Activated CD4-positive, alpha-beta T cell treated with anti-CD3 and anti-CD28 coated beads, Interleukin-2, amount 50 U/mL, for 24 hours (primary cell): Measurements from ENCODE around the gene FAM241A.
"Not testable (repeated sequence)": the region's sequence is repeated elsewhere in the genome, so short reads cannot be mapped to it uniquely, and the experiment has no call there.

Experiments used
- DNase-seq, 2 donors: peaks; one replicate each; pipeline ENCODE4 v3.0.0-alpha.2; 2020; ENCODE audit warnings: low read depth in 1 of 2, low spot score in 1 of 2

FAM241A gene

DNA sequence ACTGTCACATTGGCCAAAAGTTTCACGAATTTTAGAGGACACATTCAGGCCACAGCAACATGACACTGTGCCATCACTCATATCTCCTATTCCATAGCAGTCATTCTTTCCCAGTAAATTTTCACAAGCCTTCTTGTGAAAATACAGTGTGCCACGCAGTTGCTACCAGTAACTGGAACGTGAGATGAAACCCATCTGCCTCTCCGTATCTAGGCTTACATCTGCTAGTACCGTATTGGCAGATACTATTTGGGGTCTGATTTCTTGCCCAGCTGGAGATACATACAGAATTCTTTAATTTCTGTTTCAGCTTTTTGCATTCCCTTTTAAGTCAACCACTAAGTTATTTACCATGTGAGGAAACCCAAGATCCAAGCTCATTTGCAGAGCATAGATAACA, 8.7 kb upstream of the FAM241A start:
- no peak for DNase-seq

DNA sequence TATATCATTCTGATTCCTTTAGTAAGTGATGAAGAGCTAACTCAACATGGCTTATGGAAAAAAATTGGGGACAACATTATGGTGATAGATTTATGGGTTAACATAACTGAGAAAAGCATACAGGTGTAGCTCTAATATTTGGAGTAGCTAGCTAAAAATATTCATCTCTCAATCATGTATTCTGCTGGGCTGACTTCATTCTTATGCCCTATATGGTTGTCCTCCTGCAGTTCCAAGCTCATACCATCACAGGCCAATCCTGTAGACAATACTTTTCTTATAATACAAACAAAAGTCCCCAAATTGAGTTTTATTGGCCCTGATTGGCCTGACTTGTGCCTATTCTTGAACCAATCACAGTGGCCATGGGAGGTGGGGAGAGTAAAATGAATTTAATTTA, 6.7 kb upstream of the FAM241A start:
- DNase-seq, result no peak

DNA sequence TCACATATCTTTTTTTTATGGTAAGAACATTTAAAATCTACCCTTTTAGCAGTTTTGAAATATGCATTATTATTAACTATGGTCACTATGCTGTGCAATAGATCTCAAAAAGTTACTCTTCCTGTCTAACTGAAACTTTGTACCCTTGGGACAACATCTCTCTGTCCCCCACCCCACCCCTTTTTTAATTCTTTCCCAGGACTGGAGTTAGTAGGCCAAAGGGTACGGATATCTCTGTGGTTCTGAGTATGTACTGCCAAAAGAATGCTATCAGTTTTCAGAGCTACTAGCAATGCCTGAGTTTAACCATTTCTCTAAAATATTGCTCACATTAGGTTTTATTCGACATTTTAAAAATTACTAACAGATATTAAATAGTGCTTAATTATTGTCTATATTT, 4.7 kb upstream of the FAM241A start:
- DNase-seq, result no peak

DNA sequence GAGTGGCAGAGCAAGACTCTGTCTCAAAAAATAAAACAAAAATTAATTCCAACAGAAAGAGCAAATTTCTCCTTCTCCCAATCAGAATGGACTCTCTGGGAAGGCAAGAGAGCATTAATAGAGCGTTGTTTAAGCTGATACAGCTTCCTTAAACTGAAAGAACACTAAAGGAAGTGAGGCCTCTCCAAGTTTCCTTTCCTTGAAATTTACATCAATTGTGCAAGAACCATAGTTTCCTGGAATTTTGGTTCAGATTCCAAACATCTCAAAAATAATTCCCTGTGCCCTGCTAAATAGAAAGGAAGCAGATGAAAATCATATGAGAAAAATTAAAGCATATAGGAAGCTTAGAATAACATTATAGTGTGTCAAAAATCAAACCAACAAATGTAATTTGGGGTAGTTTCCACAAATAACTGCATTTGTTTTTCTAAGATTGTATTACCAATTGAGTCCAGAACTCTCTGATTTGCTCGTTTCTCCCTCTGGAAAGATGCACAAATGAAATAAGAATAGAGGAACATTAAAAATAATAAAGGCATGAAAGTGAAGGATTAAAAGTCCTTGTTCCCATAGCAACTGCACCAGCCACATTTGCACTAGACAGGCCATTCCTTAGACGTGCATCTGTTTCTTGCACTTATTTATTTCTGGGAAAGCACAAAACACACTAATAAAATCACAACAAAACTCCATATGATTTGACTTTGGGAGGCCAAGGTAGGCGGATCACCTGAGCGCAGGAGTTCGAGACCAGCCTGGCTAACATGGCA, 3.7 kb upstream of the FAM241A start:
- DNase-seq, result no peak

DNA sequence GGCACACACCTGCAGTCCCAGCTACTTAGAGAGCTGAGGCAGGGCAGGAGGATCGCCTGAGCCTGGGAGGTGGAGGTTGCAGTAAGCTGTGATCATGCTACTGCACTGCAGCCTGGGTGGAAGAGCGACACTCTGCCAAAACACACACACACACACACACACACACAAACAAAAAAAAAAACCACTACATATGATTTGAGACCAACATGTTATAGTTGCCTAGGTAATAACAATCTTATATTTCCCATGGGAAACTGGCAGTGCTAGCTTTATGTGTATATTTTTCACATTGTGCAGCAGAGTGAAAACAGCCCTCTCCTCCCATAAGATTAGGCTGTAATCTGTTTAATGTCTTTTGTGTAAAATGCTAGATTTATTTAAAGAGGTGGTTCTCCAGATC, 3.1 kb upstream of the FAM241A start:
- DNase-seq, result no peak

DNA sequence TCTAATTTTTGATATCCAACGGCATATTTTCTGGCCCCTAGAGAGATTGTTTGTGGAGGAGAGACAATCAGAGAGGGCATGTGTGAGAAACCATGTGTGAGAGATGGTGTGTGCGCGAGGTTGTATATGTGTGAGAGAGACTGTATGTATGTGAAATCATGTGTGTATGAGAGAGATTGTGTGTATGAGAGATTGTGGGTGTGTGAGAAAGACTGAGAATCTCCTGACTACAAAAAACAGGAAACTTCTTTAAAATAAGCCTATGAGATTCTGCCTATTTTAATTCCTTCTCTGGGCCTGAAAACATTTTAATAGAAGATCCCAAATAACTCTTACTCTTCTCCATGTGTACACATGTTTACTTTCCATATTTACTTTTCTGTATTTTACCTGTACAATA, 1.5 kb upstream of the FAM241A start:
- DNase-seq, result no peak

DNA sequence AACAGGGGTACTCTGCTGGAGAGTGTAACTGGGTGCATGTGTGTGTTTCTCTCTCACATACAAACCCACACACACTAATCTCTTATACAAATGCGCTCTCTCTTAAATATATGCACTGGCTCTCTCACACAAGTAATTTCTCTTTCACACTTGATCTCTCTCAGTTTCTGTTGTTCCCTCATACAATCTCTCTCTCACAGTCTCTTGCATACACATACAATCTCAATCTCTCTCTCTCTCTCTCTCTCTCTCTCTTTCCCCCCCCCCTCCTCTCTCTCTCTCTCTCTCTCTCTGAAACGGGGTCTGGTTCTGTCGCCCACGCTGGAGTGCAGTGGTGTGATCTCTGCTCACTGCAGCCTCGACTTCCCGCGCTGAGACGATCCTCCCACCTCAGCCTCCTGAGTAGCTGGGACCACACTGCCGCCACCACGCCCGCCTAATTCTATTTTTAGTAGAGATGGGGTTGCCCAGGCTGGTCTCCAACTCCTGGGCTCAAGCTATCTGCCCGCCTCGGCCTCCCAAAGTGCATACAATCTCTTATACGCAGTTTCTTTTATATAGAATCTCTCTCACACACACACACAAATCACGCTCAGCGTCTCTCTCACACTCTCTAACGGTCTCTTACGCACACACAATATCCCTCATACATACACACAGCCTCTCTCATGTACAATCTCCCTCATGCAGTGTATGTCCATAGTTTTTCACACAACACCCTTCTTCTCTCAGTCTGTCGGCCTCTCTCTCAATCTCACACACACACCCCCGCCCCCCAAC, 518 bp upstream of the FAM241A start:
- DNase-seq, result no peak

DNA sequence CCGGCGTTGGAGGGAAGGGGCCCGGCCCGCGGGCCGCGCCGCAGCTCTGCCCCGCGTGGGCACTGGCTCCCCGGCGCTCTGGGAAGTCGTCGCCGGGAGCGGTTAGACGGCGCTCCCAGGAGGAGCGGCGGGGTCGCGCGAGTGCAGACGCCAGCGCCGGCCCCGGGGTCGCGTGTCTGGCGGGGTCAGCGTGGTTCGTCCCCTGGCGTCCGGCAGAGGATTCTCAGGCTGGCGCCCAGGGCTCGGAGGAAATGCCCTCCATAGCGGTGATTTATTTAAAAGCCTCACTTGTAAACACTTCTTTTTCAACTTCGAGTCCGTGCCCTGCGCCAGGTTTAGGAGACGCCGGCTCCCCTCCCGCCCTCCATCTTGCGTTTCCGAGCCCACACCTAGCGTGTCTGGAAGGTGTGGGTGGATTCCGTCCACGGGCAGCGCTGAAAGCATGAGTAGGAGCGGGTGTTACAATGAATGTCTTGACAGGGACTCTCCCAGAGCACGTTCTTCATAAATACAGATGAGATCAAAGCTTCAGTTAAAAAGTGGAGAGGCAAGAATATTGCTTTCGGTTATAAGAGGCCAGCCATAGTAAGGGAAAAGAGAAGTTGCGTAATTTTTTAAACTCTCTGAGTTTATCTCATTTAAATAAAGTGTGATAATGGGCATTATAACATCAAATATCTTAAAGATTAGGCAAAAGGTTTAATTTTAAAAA, 692 bp downstream of the FAM241A start:
- DNase-seq, result peak; percentile 54 to 75

DNA sequence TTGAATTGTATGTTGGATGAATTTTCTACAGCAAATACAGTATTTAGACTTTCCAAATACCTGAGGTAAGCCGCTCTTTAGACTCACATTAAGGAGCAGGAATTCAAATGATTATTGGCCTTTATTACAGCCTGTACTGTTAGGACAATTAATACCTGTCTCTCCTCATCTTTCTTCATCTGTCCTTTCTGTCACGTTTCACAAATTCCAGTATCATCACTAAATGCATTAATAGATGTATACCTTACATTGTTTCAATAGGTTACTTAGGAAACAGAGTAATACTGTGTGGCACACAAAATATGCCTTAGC, 1.2 kb downstream of the FAM241A start:
- DNase-seq, result no peak

DNA sequence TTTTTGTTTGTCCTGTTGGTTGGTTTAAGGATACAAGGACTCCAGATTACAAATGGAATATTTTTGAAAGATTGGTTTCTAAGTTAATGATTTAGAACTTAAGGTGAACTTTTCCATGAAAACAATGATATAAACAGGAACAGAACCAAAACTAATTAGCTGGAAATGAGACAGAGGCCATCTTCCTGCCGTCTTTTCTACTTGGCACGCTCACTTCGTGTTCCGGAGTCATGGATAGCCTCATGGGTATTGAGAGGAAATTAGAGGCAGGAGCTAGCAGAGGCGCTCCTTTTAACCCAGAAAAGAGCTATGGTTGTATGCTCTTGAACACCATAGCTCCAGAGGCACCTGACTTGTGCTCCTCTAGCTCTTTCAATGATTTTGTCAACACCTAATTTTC, 2.4 kb downstream of the FAM241A start:
- DNase-seq, result no peak

DNA sequence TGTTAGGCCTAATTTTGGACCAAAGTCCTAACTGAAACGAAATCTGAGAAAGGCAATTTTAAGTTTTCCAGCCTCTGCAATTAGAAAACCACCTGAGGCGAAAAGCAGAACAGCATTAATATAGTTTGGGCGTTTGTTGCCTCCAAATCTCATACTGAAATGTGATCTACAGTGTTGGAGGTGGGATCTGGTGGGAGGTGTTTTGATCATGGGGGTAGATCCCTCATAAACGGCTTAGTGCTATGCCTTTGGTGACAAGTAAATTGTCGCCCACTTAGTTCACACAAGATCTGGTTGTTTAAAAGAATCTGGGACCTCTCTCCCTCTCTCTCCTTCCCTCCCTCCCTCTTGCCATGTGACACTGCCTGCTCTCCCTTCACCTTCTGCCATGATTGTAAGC, 5.7 kb downstream of the FAM241A start:
- DNase-seq, result no peak

DNA sequence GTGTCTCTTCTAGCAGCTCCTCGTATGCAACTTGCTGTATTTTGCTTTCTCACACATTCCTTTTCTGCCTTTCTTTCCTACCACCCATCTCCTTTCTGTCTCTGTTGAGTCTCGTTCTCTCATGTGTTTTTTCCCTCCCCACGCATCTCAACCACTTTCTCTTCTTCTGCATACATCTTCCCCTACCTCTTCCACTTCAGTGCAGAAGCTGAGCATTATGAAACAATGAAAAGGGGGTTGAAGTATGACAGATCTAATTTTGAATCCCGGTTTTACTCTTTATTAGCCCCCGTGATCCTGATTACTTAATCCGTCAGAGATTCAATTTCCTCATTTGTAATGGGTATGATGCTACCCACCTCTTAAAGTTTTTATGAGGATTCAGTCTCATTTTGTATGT, 7.3 kb downstream of the FAM241A start:
- DNase-seq, result no peak

DNA sequence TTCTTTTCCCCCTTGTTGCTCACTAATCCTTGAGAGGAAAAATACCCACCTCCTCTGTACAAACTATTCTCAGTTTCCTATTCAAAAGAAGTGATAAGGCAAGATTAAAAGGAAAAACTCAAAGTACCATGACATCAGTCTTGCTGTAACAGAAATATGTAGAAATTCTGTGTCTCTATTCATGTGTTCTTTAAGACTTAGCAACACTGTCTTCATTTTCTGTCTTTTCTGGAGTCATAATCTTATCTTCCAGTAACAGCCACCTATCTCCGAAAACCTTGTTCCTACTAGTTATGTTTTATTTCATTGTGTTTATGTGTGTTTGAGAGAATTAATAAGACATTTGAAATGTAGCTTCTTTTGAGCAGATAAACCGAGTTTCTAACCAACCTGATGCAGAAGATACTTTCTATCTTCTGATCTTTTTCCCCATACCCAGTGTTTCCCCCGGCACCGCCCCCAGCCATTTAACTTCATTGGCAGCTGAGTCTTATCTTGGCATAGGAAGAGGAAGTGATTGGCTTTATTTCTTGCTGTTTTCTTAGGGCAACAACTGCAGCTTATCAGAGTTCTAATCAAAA, 8.0 kb downstream of the FAM241A start:
- DNase-seq, result no peak

DNA sequence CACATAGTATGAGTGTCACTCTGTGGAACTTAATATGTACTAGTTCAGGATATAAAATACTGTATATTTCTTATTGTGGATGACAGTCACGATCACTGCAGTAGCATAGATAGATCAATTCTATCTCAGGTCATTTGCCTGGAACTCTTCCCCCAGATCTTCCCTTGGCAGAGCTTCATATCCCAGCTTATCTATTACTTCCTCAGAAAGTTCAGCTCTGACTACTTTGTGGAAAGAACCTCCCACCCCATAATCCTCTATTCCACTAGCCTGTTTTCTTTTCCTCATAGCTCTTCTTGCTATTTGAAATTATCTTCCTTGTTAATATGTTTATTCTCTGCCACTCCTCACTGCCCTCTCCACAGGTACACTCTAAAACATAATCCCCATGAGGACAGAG, 10.9 kb downstream of the FAM241A start:
- DNase-seq, result no peak

DNA sequence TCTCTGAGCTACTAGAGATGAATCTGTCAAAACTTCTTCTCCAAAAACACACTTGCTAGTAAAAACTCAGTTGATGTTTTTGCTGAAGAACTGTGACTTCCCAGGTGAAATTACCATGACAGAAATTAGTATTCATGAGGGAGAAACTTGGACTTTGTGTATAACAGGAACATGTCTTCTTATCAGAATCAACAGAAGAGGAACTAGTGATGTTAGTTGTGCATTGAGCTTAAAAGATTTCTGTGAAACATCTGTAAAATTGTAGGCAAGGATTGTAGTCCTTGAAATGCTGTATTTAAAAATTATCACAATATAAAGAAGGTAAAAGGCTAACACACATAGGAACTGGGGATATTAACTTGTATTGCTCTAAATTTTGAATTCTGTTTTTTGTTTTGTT, 11.3 kb downstream of the FAM241A start:
- no peak for DNase-seq

DNA sequence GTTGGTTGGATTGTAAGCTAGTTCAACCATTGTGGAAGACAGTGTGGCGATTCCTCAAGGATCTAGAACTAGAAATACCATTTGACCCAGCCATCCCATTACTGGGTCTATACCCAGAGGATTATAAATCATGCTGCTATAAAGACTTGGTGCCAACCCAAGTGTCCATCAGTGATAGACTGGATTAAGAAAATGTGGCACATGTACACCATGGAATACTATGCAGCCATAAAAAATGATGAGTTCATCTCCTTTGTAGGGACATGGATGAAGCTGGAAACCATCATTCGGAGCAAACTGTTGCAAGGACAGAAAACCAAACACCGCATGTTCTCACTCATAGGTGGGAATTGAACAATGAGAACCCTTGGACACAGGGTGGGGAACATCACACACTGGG, 18.5 kb downstream of the FAM241A start:
- not testable (repeated sequence) for DNase-seq

DNA sequence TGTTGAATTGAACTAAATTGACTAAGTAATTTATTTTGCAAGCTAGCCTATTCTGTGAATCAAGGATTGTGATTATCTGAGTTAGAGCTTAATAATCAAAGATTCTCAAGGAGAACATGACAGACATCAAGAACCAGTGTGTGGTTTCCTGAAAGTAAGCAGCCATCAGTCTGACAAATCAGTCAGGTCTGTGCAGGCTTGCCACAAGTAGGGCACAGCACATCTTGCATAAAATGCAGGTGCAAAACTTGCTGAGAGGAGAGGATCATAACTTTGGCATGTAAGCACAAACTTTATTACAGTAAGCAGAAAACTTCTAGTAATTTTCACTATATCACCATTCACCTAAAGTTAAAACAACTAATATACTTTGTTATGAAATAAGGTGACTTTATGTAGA, 22.5 kb downstream of the FAM241A start:
- no peak for DNase-seq

DNA sequence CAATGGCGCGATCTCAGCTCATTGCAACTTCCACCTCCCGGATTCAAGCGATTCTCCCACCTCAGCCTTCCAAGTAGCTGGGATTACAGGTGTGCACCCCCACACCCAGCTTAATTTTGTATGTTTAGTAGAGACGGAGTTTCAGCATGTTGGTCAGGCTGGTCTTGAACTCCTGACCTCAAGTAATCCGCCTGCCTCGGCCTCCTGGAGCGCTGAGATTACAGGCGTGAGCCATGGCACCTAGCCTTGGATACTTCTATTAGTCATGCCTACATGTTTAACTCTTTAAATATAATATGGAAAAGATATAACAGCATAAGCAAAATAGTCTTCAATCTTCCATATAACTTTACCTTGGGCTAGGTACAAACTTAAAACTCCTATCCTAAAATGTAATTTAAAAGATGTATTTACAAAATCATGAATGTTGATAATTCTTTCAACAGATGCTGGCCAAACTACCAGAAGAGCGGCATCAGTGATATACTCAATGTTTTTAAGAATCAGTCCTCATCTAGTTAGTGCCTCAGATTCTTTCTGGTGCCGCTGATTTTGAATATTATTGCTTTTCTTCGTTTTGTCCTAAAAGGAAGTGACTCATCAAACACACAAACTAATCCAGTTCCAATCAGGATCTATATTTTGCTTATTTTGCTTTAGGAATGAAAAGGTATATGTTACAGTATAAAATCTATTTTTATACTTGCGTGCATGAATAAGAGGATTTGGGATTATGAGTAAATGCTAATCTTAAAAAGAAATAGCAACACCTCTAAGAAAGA, 23.7 kb downstream of the FAM241A start:
- DNase-seq, result no peak

DNA sequence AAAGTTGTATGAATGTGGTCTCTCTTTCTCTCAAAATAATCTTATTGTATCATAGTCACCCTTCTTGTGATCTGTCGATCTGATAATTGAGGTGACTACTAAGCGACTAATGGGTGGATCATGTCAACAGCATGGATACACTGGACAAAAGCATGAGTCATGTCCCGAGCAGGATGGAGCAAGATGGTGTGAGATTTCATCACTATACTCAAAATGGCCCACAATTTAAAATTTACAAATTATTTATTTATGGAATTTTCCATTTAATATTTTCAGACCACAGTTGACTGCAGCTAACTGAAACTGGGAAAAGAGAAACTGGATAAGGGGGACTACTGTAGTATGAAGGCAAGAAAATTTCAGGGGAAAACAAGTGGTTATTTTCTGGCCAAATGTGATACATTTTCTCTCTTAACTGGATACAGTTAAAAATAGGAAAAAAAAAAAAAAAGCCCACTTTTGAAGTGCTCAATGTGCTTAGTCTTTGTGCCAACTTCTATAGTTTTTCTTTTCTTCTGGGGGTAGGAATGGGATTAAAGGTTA, 25.3 kb downstream of the FAM241A start:
- no peak for DNase-seq

DNA sequence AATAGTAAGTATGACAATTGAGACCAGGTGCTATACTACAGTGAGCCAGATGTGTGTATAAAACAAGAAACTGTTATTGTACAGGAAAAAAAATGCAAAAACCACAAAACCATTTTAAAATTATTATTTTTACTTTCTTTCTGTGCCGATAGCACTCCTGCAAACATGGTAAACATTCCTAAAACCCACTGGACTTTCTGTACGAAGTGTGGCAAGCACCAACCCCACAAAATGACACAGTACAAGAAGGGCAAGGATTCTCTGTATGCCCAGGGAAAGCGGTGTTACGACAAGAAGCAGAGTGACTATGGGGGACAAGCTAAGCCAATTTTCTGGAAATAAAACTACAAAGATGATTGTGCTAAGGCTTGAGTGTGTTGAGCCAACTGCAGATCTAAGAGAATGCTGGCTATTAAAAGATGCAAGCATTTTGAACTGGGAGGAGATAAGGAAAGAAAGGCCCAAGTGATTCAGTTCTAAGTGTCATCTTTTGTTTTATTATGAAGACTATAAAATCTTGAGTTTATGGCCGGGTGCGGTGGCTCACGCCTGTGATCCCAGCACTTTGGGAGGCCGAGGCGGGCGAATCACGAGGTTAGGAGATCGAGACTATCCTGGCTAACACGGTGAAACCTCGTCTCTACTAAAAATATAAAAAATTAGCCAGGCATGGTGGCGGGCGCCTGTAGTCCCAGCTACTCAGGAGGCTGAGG, 26.0 kb downstream of the FAM241A start:
- DNase-seq, result not testable (repeated sequence)
